Esophagus squamous epithelium (tissue), 5 donors: ENCODE measurements around the gene RIPOR1. TPM values are rescaled to one million over a fixed set of nuclear protein-coding genes. Genes with fewer than 3 reads are reported as not detected.
"Not testable (repeated sequence)": the region's sequence is repeated elsewhere in the genome, so short reads cannot be mapped to it uniquely, and the experiment has no call there.

Experiments
- DNase-seq: peaks from one replicate; lab custom pipeline; 2025; lab: John Stamatoyannopoulos, UW
- H3K27ac ChIP-seq, 4 donors: fragments of 200-600 bp; sonication (generic); one replicate each; pipeline ENCODE4 v1.5.1; 2016 to 2019; ENCODE audit warnings: mild to moderate bottlenecking in 1 of 4
- H3K27me3 ChIP-seq, 4 donors: fragments of 200-600 bp; sonication (generic); 1 replicate in 3 of 4; 2 replicates in 1 of 4; pipeline versions ENCODE4 v1.5.1 to v1.6.0; 2017 to 2021; ENCODE audit warnings: antibody characterized with exemption in 1 of 4
- H3K36me3 ChIP-seq, 3 donors: fragments of 200-600 bp; sonication (generic); one replicate each; pipeline ENCODE4 v1.5.1; 2016 to 2019
- H3K4me1 ChIP-seq, 3 donors: fragments of 200-600 bp; sonication (generic); one replicate each; pipeline ENCODE4 v1.5.1; 2017 to 2019
- H3K4me3 ChIP-seq, 4 donors: fragments of 200-600 bp; sonication (generic); 1 replicate in 3 of 4; 2 replicates in 1 of 4; pipeline ENCODE4 v1.5.1; 2016 to 2019; ENCODE audit warnings: mild to moderate bottlenecking in 2 of 4, moderate library complexity in 1 of 4
- H3K9me3 ChIP-seq, 3 donors: fragments of 200-600 bp; sonication (generic); one replicate each; pipeline ENCODE4 v1.5.1; 2016 to 2019
- CTCF ChIP-seq, 6 experiments: fragments of 450-650 bp in 4 of 6; fragments of 200-600 bp in 2 of 6; sonication (generic) in 2 of 6; IDR thresholded peaks; one replicate each; pipeline ENCODE4 v1.5.1; 2016 to 2019; ENCODE audit warnings: antibody characterized with exemption in 6 of 6, mild to moderate bottlenecking in 4 of 6, moderate library complexity in 4 of 6
- POLR2A ChIP-seq, 4 donors: fragments of 450-650 bp; IDR thresholded peaks; one replicate each; pipeline ENCODE4 v1.6.1; 2017; ENCODE audit warnings: antibody characterized with exemption in 4 of 4, mild to moderate bottlenecking in 4 of 4, moderate library complexity in 3 of 4
- WGBS, 2 donors: methylation state at CpG; one replicate each; pipeline ENCODE4 v1.1.5; 2018; 5-methylcytosine and 5-hydroxymethylcytosine counted together
- intact Hi-C: fragments of 100-400 bp; cut with DNase I; formaldehyde crosslinking; loops from one replicate; pipeline ENCODE4 v1.15.0; 2022
- total RNA-seq, 4 donors: library from RNA; depleted of rRNA; stranded (reverse); fragments of >200 nt; gene quantifications; one replicate each; pipeline ENCODE4 v1.1.0, GENCODE V29; 2016
- donor health status: DM: yes; HTN: yes; CAD: no.

RIPOR1 gene
- total RNA-seq, 4 donors from 2014 or later, result 6.6 to 24.0 (median 15.6) TPM

- intact Hi-C loops, result no loop called here
- WGBS, 2 donors, result 60 to 73% methylated on average over 8 of the region's 8 CpGs
- Histone ChIP-seq H3K4me1 (peaks cover 0 to 18% (median 0%) of the 10 kb centered on the region in 3 donors), H3K9me3 (no peaks in the 10 kb centered on the region), H3K27me3 (no peaks in the 10 kb centered on the region), H3K36me3 (no peaks in the 10 kb centered on the region), H3K4me3 (no peak overlapping the region), H3K27ac (no peak overlapping the region)
- no peak for TF ChIP-seq CTCF (IDR thresholded peaks at IDR 0.05)
- no peak for TF ChIP-seq POLR2A (IDR thresholded peaks at IDR 0.05)
- DNase-seq, result no peak
These were observed 22.2 kb upstream of the RIPOR1 start for GRCh38 chr16:67506468-67506867.

- Histone ChIP-seq H3K27ac (no peak overlapping the region), H3K36me3 (no peaks in the 10 kb centered on the region), H3K27me3 (no peaks in the 10 kb centered on the region), H3K4me3 (no peak overlapping the region), H3K4me1 (peaks cover 0 to 15% (median 0%) of the 10 kb centered on the region in 3 donors), H3K9me3 (no peaks in the 10 kb centered on the region)
- intact Hi-C loops, result no loop called here
- TF ChIP-seq CTCF (IDR thresholded peaks at IDR 0.05), result no peak
- TF ChIP-seq POLR2A (IDR thresholded peaks at IDR 0.05), result no peak
- 82 to 83% methylated on average over 3 to 4 of the region's 4 CpGs for WGBS, 2 donors
- no peak for DNase-seq
These were observed 19.6 kb upstream of the RIPOR1 start for GRCh38 chr16:67509016-67509415.

GRCh38 chr16:67513892-67514291 is 14.7 kb upstream of the RIPOR1 start:
- WGBS, 2 donors, result 87 to 100% methylated on average over 1 of the region's 1 CpG
- peaks cover 0 to 19% (median 0%) of the 10 kb centered on the region in 3 donors for H3K4me1 ChIP-seq
- H3K4me3 ChIP-seq, H3K27me3 ChIP-seq, DNase-seq, H3K9me3 ChIP-seq, H3K36me3 ChIP-seq, intact Hi-C loops, H3K27ac ChIP-seq: not testable (repeated sequence)

- peak; percentile 45 for DNase-seq
- peak; percentile 59 to 74 (median 64) for TF ChIP-seq CTCF (IDR thresholded peaks at IDR 0.05)
- no peak for TF ChIP-seq POLR2A (IDR thresholded peaks at IDR 0.05)
- no peak overlapping the region for H3K4me3 ChIP-seq
- no peaks in the 10 kb centered on the region for H3K9me3 ChIP-seq
- H3K36me3 ChIP-seq, result no peaks in the 10 kb centered on the region
- intact Hi-C loops, result no loop called here
- H3K27ac ChIP-seq, result no peak overlapping the region
- WGBS, 2 donors, result 6 to 11% methylated on average over 8 of the region's 8 CpGs
- H3K4me1 ChIP-seq, result peaks cover 0 to 19% (median 0%) of the 10 kb centered on the region in 3 donors
- H3K27me3 ChIP-seq, result no peaks in the 10 kb centered on the region
These were observed 14.2 kb upstream of the RIPOR1 start for GRCh38 chr16:67514382-67514828.

- intact Hi-C loops, result no loop called here
- Histone ChIP-seq H3K4me3 (no peak overlapping the region), H3K27me3 (no peaks in the 10 kb centered on the region), H3K4me1 (peaks cover 0 to 29% (median 3%) of the 10 kb centered on the region in 3 donors), H3K36me3 (no peaks in the 10 kb centered on the region), H3K27ac (no peak overlapping the region), H3K9me3 (no peaks in the 10 kb centered on the region)
- WGBS, 2 donors, result 57 to 63% methylated on average over 12 of the region's 12 CpGs
- DNase-seq, result no peak
- TF ChIP-seq CTCF (IDR thresholded peaks at IDR 0.05) (no peak), POLR2A (IDR thresholded peaks at IDR 0.05) (no peak)
These were observed 12.1 kb upstream of the RIPOR1 start for GRCh38 chr16:67516296-67517154.
